Measurements from ENCODE around the gene COPRS.

- TF ChIP-seq POLR2A (IDR thresholded peaks at IDR 0.05; ENCODE audit: low read depth, low read length) = no peak
- no peak for TF ChIP-seq TAF1 (IDR thresholded peaks at IDR 0.05; ENCODE audit: borderline replicate concordance, low read depth, low read length)
- no peak for TF ChIP-seq POLR2AphosphoS5 (IDR thresholded peaks at IDR 0.05; ENCODE audit: low read depth, low read length)
Measured at GRCh38 chr17:31838636-31839225, 20.3 kb downstream of the COPRS start.

All from GM12892 (cell line).